Measurements from ENCODE around the gene PRKCA. TPM values are rescaled to one million over a fixed set of nuclear protein-coding genes. Genes with fewer than 3 reads are reported as not detected.

PRKCA gene
- total RNA-seq, 1 donor from 2014 or later, result 16.4 TPM

- no peaks in the 10 kb centered on the region for H3K9me3 Mint-ChIP-seq (ENCODE audit: low read depth)
- DNase-seq (ENCODE audit: low spot score, unreplicated experiment), result no peak
- peaks cover 10% of the 10 kb centered on the region for H3K4me1 Mint-ChIP-seq (ENCODE audit: low read depth)
- peaks cover 2% of the 10 kb centered on the region for H3K36me3 Mint-ChIP-seq (ENCODE audit: insufficient read depth)
- TF ChIP-seq CTCF (IDR thresholded peaks at IDR 0.05; ENCODE audit: unreplicated experiment), result no peak
- no peak overlapping the region for H3K27ac Mint-ChIP-seq
- peaks cover 16% of the 10 kb centered on the region for H3K27me3 Mint-ChIP-seq
- no peak overlapping the region for H3K4me3 Mint-ChIP-seq (ENCODE audit: low read depth)
Observed at GRCh38 chr17:66307257-66307656, 4.8 kb downstream of the PRKCA start.

GRCh38 chr17:66308856-66309255 is 6.4 kb downstream of the PRKCA start:
- no peak for DNase-seq (ENCODE audit: low spot score, unreplicated experiment)
- Mint-ChIP-seq H3K27ac (no peak overlapping the region), H3K9me3 (ENCODE audit: low read depth) (no peaks in the 10 kb centered on the region), H3K36me3 (ENCODE audit: insufficient read depth) (peaks cover 2% of the 10 kb centered on the region), H3K27me3 (peaks cover 14% of the 10 kb centered on the region), H3K4me1 (ENCODE audit: low read depth) (peaks cover 9% of the 10 kb centered on the region), H3K4me3 (ENCODE audit: low read depth) (no peak overlapping the region)
- no peak for TF ChIP-seq CTCF (IDR thresholded peaks at IDR 0.05; ENCODE audit: unreplicated experiment)

- no peak for DNase-seq (ENCODE audit: low spot score, unreplicated experiment)
- no peak overlapping the region for H3K4me3 Mint-ChIP-seq (ENCODE audit: low read depth)
- H3K4me1 Mint-ChIP-seq (ENCODE audit: low read depth), result peaks cover 2% of the 10 kb centered on the region
- no peaks in the 10 kb centered on the region for H3K9me3 Mint-ChIP-seq (ENCODE audit: low read depth)
- peaks cover 2% of the 10 kb centered on the region for H3K36me3 Mint-ChIP-seq (ENCODE audit: insufficient read depth)
- H3K27ac Mint-ChIP-seq, result no peak overlapping the region
- H3K27me3 Mint-ChIP-seq, result peaks cover 7% of the 10 kb centered on the region
- TF ChIP-seq CTCF (IDR thresholded peaks at IDR 0.05; ENCODE audit: unreplicated experiment), result no peak
Observed at GRCh38 chr17:66309793-66310192, 7.4 kb downstream of the PRKCA start.

DNA sequence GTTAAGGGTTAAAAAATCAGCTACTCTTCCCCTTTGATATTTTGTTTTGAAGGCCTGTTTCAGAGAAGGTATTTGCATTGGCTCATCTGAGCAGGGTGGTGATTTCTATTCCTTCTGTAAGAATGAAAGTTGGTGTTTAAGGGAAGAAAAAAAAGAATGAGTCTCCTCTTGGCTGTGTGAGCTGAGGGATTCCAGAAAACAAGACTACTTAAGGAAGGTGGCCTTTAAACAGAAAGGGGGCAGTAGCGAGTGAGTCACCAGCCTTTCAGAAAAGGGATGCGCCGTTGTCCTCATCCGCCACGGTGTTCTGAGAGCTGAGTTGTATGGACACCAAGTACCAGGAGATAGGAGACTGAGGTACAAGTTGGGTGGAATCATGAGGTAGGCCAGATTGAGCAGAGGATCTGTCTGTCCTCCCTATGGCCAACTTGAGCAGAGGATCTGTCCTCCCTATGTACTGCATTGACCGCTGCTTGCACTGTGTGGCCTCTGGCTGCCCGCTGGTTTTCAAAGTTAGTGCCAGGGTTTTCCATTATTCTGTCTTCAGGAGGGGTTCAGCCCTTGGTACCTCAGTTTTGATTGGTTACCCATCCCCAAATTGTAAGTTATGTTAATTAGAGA is 8.2 kb downstream of the PRKCA start:
- Mint-ChIP-seq H3K9me3 (ENCODE audit: low read depth) (no peaks in the 10 kb centered on the region), H3K27ac (no peak overlapping the region), H3K4me1 (ENCODE audit: low read depth) (no peaks in the 10 kb centered on the region), H3K36me3 (ENCODE audit: insufficient read depth) (peaks cover 2% of the 10 kb centered on the region), H3K4me3 (ENCODE audit: low read depth) (no peak overlapping the region), H3K27me3 (peaks cover 3% of the 10 kb centered on the region)
- TF ChIP-seq CTCF (IDR thresholded peaks at IDR 0.05; ENCODE audit: unreplicated experiment), result no peak
- no peak for DNase-seq (ENCODE audit: low spot score, unreplicated experiment)

DNA sequence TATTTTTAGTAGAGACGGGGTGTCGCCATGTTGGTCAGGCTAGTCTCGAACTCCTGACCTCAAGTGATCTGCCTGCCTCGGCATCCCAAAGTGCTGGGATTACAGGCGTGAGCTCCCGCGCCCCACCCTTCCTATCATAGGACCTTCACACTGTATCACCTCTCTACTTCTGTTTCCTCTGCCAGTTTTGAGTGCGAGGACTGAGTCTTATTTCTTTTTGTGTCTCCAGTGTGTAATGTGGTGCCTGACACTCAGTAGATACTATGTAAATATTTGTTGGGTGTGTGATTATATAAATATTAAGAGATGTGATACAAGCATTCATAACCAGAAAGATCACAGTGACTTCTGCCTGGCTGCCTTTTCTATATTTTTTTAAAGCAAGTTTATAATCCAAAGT is 10.5 kb downstream of the PRKCA start:
- no peak overlapping the region for H3K27ac Mint-ChIP-seq
- H3K36me3 Mint-ChIP-seq (ENCODE audit: insufficient read depth), result peaks cover 2% of the 10 kb centered on the region
- no peak overlapping the region for H3K4me3 Mint-ChIP-seq (ENCODE audit: low read depth)
- TF ChIP-seq CTCF (IDR thresholded peaks at IDR 0.05; ENCODE audit: unreplicated experiment), result no peak
- H3K9me3 Mint-ChIP-seq (ENCODE audit: low read depth), result no peaks in the 10 kb centered on the region
- no peaks in the 10 kb centered on the region for H3K27me3 Mint-ChIP-seq
- DNase-seq (ENCODE audit: low spot score, unreplicated experiment), result no peak
- no peaks in the 10 kb centered on the region for H3K4me1 Mint-ChIP-seq (ENCODE audit: low read depth)

All from progenitor cell of endocrine pancreas (in vitro differentiated cells).